B cell (primary cell): ENCODE results near the gene AGAP1. TPM values are rescaled to one million over a fixed set of nuclear protein-coding genes. Genes with fewer than 3 reads are reported as not detected.

Experiments
- ATAC-seq: fragments of 200-7000 bp; cut with Tn5 transposase; one replicate; pipeline ENCODE4 v1.10.0; 2021; ENCODE audit warnings: low read depth, mild to moderate bottlenecking, moderate number of reproducible peaks, moderate library complexity
- CTCF ChIA-PET: fragments of 350-600 bp; sonication (Branson Sonifier 250); formaldehyde crosslinking; loops from one replicate; lab custom pipeline; 2021; ENCODE audit warnings: antibody characterized with exemption, inconsistent platforms; lab: Charles Lee
- POLR2A ChIA-PET: fragments of 350-600 bp; sonication (Branson Sonifier 250); formaldehyde crosslinking; loops from one replicate; lab custom pipeline; 2021; ENCODE audit warnings: antibody characterized with exemption; lab: Charles Lee
- DNase-seq: peaks from one replicate; pipeline ENCODE4 v3.0.0; 2013
- H2AFZ ChIP-seq: 2 replicates; pipeline ENCODE4 v1.6.1; 2012; ENCODE audit warnings: mild to moderate bottlenecking, low read depth, low read length; ENCODE audit not compliant: insufficient read depth, poor library complexity, severe bottlenecking
- H3K27ac ChIP-seq, 2 donors: 1 replicate in 1 of 2; 2 replicates in 1 of 2; pipeline ENCODE4 v1.5.1; 2012 to 2013; ENCODE audit warnings: low read length in 2 of 2, mild to moderate bottlenecking in 2 of 2, moderate library complexity in 1 of 2
- H3K27me3 ChIP-seq, 4 experiments: fragments of 200-600 bp in 1 of 4; sonication (generic) in 1 of 4; replicated peaks in 1 of 4; 1 replicate in 2 of 4; 2 replicates in 2 of 4; pipeline versions ENCODE4 v1.6.1 to v1.7.0; 2013 to 2016; ENCODE audit warnings: low read length in 3 of 4, mild to moderate bottlenecking in 2 of 4, mixed read lengths in 1 of 4, moderate library complexity in 1 of 4; ENCODE audit not compliant: insufficient read depth in 4 of 4, control insufficient read depth in 3 of 4; ENCODE audit errors: control extremely low read depth in 1 of 4
- H3K36me3 ChIP-seq, 2 experiments: replicated peaks in 1 of 2; 1 replicate in 1 of 2; 2 replicates in 1 of 2; pipeline versions ENCODE4 v1.6.1 to v1.7.1; 2013; ENCODE audit warnings: low read length in 1 of 2; ENCODE audit not compliant: insufficient read depth in 2 of 2, control insufficient read depth in 1 of 2; ENCODE audit errors: control extremely low read depth in 1 of 2, extremely low read depth in 1 of 2
- H3K4me1 ChIP-seq, 2 donors: fragments of 200-600 bp in 1 of 2; sonication (generic) in 1 of 2; 1 replicate in 1 of 2; 2 replicates in 1 of 2; pipeline versions ENCODE4 v1.5.1 to v1.6.1; 2013 to 2017; ENCODE audit warnings: low read length in 2 of 2; ENCODE audit not compliant: control insufficient read depth in 2 of 2, insufficient read depth in 2 of 2
- H3K4me2 ChIP-seq: replicated peaks from 2 replicates; pipeline ENCODE3; 2012; ENCODE audit warnings: mild to moderate bottlenecking, low read depth, low read length; ENCODE audit not compliant: poor library complexity, severe bottlenecking
- H3K4me3 ChIP-seq, 5 experiments: fragments of 200-600 bp in 1 of 5; sonication (generic) in 1 of 5; 1 replicate in 3 of 5; 2 replicates in 2 of 5; pipeline versions ENCODE4 v1.5.1 to v1.7.0; 2011 to 2016; ENCODE audit warnings: low read length in 4 of 5, mild to moderate bottlenecking in 4 of 5, low read depth in 2 of 5, control low read depth in 1 of 5, moderate library complexity in 1 of 5; ENCODE audit not compliant: insufficient read depth in 1 of 5; ENCODE audit errors: control extremely low read depth in 1 of 5, extremely low read depth in 1 of 5
- H3K79me2 ChIP-seq: fragments of 200-600 bp; sonication (generic); one replicate; pipeline ENCODE4 v1.6.0; 2016; ENCODE audit warnings: low read length; ENCODE audit not compliant: control insufficient read depth, insufficient read depth
- H3K9ac ChIP-seq: fragments of 200-600 bp; sonication (generic); 2 replicates; pipeline ENCODE4 v1.6.1; 2017; ENCODE audit warnings: mild to moderate bottlenecking, low read length, moderate library complexity
- H3K9me3 ChIP-seq, 3 donors: one replicate each; pipeline versions ENCODE4 v1.6.1 to v1.7.1; 2013; ENCODE audit warnings: low read length in 2 of 3; ENCODE audit not compliant: control insufficient read depth in 2 of 3, insufficient read depth in 1 of 3; ENCODE audit errors: control extremely low read depth in 1 of 3
- H4K20me1 ChIP-seq: 2 replicates; pipeline ENCODE4 v1.6.0; 2012; ENCODE audit warnings: mild to moderate bottlenecking, low read length; ENCODE audit not compliant: insufficient read depth, control insufficient read depth, poor library complexity, severe bottlenecking
- H3K27ac Mint-ChIP-seq: one replicate; pipeline ENCODE4 v1.8.0; 2021; ENCODE audit warnings: mixed read lengths
- H3K27me3 Mint-ChIP-seq: one replicate; pipeline ENCODE4 v1.8.0; 2021; ENCODE audit warnings: mixed read lengths
- H3K4me1 Mint-ChIP-seq: one replicate; pipeline ENCODE4 v1.8.0; 2021; ENCODE audit warnings: mixed read lengths
- H3K4me3 Mint-ChIP-seq: one replicate; pipeline ENCODE4 v1.8.0; 2021; ENCODE audit warnings: mixed read lengths
- H3K9me3 Mint-ChIP-seq: one replicate; pipeline ENCODE4 v1.8.0; 2022; ENCODE audit warnings: mixed read lengths; ENCODE audit not compliant: insufficient read depth
- EZH2 ChIP-seq: IDR thresholded peaks from 2 replicates; pipeline ENCODE4 v1.6.1; 2012; ENCODE audit warnings: borderline replicate concordance, low read depth, mild to moderate bottlenecking, moderate library complexity, low read length; ENCODE audit not compliant: insufficient read depth, poor library complexity, severe bottlenecking
- WGBS: methylation state at CpG from one replicate; pipeline ENCODE4 v1.1.5; 2013; ENCODE audit warnings: missing lambda C conversion rate; ENCODE audit not compliant: insufficient coverage; 5-methylcytosine and 5-hydroxymethylcytosine counted together
- intact Hi-C: fragments of 100-400 bp; cut with micrococcal nuclease; formaldehyde crosslinking; loops from one replicate; pipeline ENCODE4 v1.10.0; 2022
- polyA plus RNA-seq: library from polyadenylated mRNA; depleted of rRNA; stranded (reverse); fragments of >200 nt; gene quantifications from 2 replicates; pipeline ENCODE4 v1.2.3, GENCODE V29; 2012
- total RNA-seq, 2 donors: library from RNA; stranded (reverse); fragments of 120-200 nt in 1 of 2; gene quantifications; 1 replicate in 1 of 2; 2 replicates in 1 of 2; pipeline versions ENCODE4 v1.2.3 to v1.2.4, GENCODE V29; 2013 to 2022
- TF ChIP-seq, protein P1 (sequence below): fragments of 200-600 bp; IDR thresholded peaks from one replicate; pipeline ENCODE4 v1.8.0; 2022; ENCODE audit warnings: antibody characterized with exemption, mild to moderate bottlenecking

Gene AGAP1
- total and polyA plus RNA-seq, 2 donors (not counting 1 experiment from before 2014, with no cell fraction given): 0.01 TPM; not detected in 1

- no peak overlapping the region for H3K27ac ChIP-seq
- no peaks in the 10 kb centered on the region for H3K79me2 ChIP-seq
- peaks cover 39% of the 10 kb centered on the region for H3K27me3 Mint-ChIP-seq
- H4K20me1 ChIP-seq: no peaks in the 10 kb centered on the region
- H3K4me1 ChIP-seq: peaks cover 0 to 12% of the 10 kb centered on the region in 2 donors
- peaks cover 0 to 70% (median 27%) of the 10 kb centered on the region in 4 experiments for H3K27me3 ChIP-seq
- H3K36me3 ChIP-seq: no peaks in the 10 kb centered on the region
- peaks cover 10% of the 10 kb centered on the region for H3K4me1 Mint-ChIP-seq
- ChIA-PET POLR2A (no interaction called here), CTCF (no interaction called here)
- DNase-seq: no peak
- no peak overlapping the region for H3K9ac ChIP-seq
- H3K9me3 Mint-ChIP-seq: no peaks in the 10 kb centered on the region
- WGBS: 7% methylated on average over 64 of the region's 67 CpGs
- TF ChIP-seq, protein P1, sequence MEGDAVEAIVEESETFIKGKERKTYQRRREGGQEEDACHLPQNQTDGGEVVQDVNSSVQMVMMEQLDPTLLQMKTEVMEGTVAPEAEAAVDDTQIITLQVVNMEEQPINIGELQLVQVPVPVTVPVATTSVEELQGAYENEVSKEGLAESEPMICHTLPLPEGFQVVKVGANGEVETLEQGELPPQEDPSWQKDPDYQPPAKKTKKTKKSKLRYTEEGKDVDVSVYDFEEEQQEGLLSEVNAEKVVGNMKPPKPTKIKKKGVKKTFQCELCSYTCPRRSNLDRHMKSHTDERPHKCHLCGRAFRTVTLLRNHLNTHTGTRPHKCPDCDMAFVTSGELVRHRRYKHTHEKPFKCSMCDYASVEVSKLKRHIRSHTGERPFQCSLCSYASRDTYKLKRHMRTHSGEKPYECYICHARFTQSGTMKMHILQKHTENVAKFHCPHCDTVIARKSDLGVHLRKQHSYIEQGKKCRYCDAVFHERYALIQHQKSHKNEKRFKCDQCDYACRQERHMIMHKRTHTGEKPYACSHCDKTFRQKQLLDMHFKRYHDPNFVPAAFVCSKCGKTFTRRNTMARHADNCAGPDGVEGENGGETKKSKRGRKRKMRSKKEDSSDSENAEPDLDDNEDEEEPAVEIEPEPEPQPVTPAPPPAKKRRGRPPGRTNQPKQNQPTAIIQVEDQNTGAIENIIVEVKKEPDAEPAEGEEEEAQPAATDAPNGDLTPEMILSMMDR: no peak
- no peak for TF ChIP-seq EZH2
- no peak overlapping the region for H3K27ac Mint-ChIP-seq
- H2AFZ ChIP-seq: peak overlapping the region; percentile 22
- ATAC-seq: no peak
- H3K4me2 ChIP-seq: no peak overlapping the region
- no peak overlapping the region for H3K4me3 ChIP-seq
- H3K4me3 Mint-ChIP-seq: no peak overlapping the region
- H3K9me3 ChIP-seq: peaks cover 0 to 28% (median 0%) of the 10 kb centered on the region in 3 donors
- intact Hi-C loops: no loop called here
These were observed 670.5 kb downstream of the AGAP1 start for GRCh38 chr2:236164201-236164924.
